ENCODE data around the gene ZNF644.
"Not testable (repeated sequence)": the region's sequence is repeated elsewhere in the genome, so short reads cannot be mapped to it uniquely, and the experiment has no call there.

The ZNF644 gene

DNA sequence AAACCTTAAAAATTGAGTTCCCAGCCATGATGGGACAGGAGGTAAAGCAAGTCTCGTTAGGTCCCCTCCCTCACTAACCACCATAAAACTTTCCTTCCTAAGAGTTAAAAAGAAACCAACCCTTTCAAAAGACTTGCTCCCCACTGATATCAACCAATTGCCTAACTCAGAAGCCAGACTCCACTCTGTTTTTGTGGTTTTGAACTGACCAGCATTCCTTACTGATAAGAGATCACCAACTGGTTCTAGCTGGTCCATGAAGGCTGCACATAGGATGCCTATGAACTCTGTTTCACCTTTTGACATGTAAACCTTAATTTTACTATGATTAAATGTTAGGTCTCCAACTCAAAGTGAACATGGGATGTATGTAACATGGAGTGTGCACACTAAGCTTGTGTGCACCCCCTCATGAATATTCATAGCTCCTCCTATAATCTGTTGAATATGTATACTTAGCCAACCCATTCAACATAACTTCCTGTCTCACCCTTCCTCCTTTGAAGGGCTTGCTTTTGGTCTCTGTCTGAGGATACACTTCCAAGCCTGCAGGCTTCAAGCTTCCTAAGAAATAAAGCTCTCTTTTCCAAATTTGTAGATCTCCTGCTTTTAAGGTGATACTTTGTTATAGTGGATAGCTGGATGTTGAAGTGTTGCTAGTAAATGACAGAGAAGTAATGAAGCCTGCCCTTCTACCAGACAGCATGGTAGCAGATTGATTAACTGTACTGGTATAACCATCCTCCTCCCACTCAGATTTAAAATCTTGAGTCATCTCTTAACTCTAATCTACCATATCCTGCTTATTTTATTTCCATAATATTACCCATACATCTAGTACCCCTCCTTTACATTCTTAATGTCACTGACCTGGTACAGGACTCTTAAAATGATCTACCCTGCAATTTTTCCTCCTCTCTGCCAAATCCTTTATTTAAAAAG lies 95.6 kb downstream of the ZNF644 start:
- peak; percentile 3 for DNase-seq (ENCODE audit: low spot score)

DNA sequence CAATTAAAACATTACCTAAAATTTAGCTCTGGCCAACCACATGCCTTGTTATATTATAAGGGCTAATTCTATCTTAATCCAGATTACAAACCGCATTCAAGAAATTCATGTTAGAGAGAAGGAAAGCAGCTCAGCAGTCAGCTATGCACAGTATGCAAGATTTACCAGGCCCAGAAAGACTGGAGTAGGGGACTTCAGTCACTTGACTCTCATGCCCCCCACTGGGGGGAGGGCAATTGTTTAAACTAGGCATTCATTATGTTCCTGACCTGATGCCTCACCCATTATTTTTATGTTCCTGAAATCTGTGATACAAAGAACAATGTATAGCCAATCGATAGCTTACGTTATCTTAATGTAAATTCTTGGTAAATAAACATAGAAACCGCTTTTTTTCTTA lies 96.9 kb downstream of the ZNF644 start:
- DNase-seq (ENCODE audit: low spot score): no peak

DNA sequence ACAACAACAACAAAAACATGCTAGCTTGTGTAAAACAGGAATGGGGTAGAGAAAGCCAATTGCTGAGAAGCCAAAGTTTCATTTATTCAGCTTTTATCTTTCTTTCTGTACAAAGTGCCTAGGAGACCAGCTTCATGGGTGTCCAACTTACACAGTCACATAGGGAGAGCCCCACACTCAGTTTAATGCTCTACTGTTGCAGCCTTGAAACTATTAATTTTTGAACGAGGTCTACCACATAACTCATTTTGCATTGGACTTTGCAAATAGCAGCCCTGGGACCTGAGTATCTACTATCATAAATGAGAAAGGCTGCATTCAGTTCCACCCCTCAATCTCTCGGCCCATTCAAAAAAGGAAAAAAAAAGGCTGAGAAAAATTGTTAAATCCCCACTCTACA lies 98.8 kb downstream of the ZNF644 start:
- no peak for DNase-seq (ENCODE audit: low spot score)

DNA sequence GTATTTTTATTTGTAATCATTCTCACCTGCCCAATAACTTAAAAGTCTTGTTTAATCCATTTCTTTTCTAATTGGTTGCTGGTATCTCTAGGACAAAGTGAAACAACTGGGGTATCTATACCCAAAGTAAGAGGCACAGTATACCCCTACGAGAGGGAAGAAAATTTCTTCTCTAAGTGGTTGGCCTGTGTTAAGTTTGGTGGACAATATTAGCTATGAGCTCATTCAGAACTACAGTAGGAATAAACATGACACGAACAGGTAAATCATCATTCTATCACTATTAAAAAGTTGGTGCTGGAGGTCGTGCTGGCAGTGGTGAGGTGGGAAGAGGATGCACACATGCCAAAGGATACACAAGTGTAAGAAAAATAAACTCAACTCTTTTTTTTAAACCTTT lies 99.6 kb downstream of the ZNF644 start:
- no peak for DNase-seq (ENCODE audit: low spot score)

DNA sequence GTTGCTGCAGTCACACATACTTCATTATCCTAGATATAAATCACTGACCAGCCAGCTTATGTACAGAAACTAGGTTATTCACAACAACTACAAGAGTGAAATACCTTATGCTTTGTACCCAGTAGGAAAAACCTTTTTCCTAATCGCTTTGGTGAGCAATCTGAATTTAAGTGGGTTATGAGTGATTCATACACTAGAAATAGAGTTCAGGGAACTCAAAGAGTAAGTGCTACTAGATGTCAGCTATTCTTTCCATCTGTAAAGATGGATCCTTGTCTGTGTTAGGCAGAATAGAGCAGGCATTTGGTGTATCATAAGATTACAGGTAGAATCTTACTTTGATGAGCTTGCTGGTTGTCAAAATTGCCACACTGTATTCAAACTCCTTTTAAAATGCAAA lies 101.9 kb downstream of the ZNF644 start:
- DNase-seq (ENCODE audit: low spot score): no peak

DNA sequence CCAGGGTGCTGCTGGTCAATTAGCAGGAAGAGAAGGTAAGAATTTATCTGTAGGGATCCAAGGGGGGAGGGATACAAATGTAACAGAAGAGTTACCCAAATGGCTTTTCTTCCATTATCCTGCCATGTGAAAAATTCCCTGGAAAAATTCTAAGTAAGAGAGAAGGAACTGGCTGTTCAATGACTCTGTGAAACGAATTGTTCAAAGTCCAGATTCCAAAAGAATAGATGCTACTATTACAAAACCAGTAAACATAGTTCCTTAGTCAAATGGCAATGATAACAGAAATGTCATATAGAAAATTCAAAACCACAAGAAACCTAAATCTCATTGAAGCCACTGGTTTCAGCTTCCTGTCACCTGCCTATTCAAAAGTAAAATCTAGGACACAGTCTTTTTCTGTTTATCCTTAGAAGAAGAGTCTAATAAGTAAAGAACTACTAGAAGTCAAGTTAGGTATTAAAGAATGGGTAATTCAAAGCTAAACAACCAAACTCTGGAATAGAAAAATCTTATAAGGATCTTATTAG lies 102.6 kb downstream of the ZNF644 start:
- no peak for DNase-seq (ENCODE audit: low spot score)

DNA sequence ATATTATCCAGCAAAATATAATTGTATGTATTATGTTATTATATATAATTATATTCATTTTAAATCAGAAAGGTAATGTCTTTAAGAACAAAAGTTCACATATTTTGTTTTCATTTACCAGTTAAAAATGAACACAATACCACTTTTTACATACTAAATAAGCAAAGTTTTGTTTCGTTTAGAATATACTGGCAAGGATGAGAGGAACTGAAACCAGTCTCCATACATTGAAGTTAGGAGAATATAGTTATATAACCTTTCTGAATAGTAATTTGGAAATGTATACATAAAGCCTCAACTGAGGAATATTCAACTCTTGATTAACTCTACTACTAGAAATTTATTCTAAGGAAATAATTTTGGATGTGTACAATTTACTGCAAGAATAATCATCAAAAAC lies 110.5 kb downstream of the ZNF644 start:
- no peak for DNase-seq (ENCODE audit: low spot score)

DNA sequence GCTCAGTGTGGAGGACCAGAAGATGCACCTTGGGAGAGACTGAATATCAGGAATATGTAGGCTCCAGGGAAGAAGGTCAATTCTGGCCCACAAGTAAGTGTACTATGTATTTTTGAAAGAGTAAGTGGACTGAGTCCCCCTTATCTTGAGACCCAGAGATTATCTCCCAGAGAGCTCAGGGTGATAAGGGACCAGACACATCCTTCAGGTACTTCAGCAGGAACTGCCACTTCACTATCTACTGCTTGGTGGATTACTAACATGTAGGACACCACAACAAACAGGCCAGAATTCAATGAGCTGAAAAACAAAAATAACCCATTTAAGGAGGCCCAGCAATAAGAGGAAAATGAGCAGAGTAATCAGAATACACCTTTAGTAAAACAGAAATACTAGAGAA lies 119.2 kb downstream of the ZNF644 start:
- no peak for DNase-seq (ENCODE audit: low spot score)

DNA sequence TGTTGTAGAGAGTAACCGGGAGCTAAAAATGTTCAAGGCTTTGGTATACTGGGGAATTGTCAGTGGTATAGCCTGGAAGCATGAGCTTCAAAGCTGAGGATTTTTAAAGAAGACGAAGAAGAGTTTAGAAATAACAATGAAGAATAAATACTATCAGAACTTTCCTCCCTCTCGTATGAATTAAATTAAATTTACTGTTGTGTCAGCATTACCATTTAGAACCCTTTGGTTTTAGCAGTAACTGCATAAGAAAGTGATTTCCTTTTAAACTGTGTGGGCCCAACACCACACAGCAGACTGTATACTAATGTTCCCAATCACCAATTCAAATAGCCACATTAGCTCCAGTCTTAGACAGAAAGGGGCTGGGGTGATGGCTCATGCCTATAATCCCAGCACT lies 122.6 kb downstream of the ZNF644 start:
- no peak for DNase-seq (ENCODE audit: low spot score)

DNA sequence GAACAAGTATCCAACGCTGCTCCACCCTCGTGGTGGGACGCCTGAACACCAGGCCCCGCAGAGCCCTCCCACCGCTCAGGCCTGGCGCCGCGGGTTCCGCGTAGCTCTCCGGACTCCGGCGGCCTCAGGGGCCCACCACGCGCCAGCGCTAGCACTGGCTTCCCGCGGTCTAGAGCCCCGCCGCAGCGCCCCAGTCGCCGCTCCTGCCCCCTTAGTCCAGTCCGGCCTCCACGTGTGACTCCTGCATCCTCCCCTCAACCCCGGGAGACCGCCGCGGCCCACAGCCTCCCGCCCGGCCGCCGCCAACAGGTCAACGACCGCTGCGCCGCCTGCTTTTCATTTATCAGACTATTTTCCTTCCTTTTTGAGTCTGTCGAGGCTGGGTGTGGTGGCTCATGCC lies 128.2 kb downstream of the ZNF644 start:
- not testable (repeated sequence) for DNase-seq (ENCODE audit: low spot score)

DNA sequence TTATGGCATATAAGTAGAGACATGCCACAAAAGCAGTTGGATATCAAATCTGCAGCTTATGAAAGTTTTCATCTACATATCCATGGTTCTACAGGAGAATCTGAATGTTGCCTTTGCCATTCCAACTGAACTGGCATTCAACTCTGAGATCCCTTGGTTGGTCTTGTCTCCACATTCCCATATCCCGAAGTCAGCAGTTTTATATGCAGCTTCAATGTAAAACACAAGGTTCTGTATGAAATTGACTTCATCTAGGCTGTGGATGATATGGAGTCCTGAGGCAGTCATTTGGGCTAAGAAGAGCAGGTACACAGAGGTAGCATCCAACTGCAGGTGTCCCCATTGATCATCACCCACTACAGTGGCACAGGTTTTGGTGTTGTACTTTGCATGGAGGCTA lies 129.0 kb downstream of the ZNF644 start:
- not testable (repeated sequence) for DNase-seq (ENCODE audit: low spot score)

DNA sequence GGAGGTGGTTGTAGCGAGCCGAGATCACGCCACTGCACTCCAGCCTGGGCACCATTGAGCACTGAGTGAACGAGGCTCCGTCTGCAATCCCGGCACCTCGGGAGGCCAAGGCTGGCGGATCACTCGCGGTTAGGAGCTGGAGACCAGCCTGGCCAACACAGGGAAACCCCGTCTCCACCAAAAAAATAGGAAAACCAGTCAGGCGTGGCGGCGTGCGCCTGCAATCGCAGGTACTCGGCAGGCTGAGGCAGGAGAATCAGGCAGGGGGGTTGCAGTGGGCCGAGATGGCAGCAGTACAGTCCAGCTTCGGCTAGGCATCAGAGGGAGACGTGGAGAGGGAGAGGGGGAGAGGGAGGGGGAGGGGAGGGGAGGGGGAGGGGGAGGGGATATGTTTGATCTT lies 129.6 kb downstream of the ZNF644 start:
- not testable (repeated sequence) for DNase-seq (ENCODE audit: low spot score)

DNA sequence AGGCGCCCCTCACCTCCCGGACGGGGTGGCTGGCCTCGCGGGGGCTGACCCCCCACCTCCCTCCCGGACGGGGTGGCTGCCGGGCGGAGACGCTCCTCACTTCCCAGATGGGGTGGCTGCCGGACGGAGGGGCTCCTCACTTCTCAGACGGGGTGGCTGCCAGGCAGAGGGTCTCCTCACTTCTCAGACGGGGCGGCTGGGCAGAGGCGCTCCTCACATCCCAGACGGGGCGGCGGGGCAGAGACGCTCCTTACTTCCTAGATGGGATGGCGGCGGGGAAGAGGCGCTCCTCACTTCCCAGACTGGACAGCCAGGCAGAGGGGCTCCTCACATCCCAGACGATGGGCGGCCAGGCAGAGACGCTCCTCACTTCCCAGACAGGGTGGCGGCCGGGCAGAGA lies 130.1 kb downstream of the ZNF644 start:
- DNase-seq (ENCODE audit: low spot score): not testable (repeated sequence)

DNA sequence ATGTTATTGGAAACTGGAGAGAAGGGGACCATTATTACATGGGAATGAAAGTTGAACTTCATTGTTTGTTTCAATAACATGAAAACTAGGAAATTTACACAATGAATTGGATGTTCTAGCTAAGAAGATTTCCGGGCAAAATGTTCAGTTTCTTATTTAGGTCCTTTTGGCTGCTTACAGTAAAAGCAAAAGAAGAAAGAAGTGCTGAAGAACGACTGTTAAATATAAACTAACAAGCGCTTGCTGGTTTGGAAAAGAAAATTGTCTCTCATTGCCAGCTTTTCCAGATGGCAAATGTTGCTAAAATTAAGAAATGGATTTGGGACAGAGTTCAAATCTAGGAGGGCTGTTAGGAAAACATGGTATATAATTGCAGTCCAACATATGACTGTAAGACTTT lies 139.6 kb downstream of the ZNF644 start:
- DNase-seq (ENCODE audit: low spot score): no peak

DNA sequence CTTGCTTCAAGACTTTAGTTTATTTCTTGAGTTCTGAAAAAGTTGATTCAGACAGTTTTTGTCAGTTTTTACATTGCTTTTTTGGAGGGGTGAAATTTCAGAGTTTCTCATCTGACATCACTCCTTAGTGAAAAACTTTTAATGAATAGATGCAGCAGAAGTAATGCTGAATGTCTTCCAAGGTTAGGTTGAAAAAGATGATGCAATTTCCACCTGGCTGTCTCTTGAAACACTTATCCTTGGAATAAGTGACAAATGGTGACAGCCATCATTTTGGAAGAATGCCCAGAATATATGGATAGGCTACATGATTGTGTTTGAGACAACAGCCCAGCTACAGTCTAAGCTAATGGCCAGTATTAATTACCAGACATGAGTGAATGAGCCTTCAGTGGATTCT lies 140.8 kb downstream of the ZNF644 start:
- no peak for DNase-seq (ENCODE audit: low spot score)

DNA sequence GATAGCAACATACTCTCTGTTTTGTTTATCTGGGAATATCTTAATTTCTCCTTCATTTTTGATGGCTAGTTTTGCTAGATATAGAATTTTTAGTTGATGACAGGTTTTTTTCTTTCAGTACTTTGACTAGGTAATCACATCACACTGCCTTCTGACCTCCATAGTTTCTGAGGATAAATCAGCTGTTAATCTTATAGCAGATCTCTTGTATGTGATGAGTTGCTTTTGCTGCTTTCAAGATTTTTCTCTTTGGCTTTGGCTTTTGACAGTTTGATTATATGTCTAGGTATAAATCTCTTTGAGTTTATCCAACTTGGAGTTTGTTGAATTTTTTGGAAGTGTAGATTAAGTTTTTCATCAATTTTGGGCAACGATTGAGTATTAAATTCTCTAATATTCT lies 142.6 kb downstream of the ZNF644 start:
- no peak for DNase-seq (ENCODE audit: low spot score)

DNA sequence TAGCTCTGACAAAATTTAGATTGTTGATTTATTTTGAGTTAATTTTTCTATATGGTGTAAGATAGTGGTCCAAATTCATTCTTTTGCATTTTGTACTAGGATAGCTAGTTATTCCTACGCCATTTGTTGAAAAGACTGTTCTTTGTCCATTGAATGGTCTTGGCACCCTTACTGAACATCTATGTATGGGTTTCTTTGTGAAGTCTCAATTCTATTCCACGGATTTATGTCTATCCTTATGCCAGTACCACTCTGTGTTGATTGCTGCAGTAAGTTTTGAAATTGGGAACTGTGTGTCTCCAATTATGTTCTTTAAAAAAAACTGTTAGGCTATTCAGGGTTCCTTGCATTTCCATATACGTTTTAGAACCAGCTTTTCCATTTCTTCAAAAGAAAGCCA lies 145.7 kb downstream of the ZNF644 start:
- no peak for DNase-seq (ENCODE audit: low spot score)

All from LoVo (cell line).